Kidney (tissue), 14 donors: ENCODE results near the gene LIN28B. TPM values are rescaled to one million over a fixed set of nuclear protein-coding genes. Genes with fewer than 3 reads are reported as not detected.

ENCODE experiments used
- DNase-seq, 5 donors: peaks; one replicate each; pipeline ENCODE4 v3.0.0-alpha.2; 2013 to 2020
- FAIRE-seq: peaks from 2 replicates; lab custom pipeline; 2012; peaks lifted over from hg19 to GRCh38; lab: Jason Lieb, UNC
- H3K27ac ChIP-seq, 2 donors: one replicate each; pipeline ENCODE4 v1.7.0; 2013; ENCODE audit warnings: low read depth in 2 of 2, low read length in 2 of 2, inconsistent platforms in 1 of 2
- H3K27me3 ChIP-seq: one replicate; pipeline ENCODE4 v1.7.1; 2013; ENCODE audit warnings: low read length, inconsistent platforms; ENCODE audit not compliant: control insufficient read depth, insufficient read depth
- H3K36me3 ChIP-seq, 3 donors: one replicate each; pipeline versions ENCODE4 v1.7.0 to v1.7.1; 2013; ENCODE audit warnings: low read length in 3 of 3, control low read depth in 1 of 3, inconsistent platforms in 1 of 3; ENCODE audit not compliant: insufficient read depth in 3 of 3, control insufficient read depth in 2 of 3
- H3K4me1 ChIP-seq, 3 donors: one replicate each; pipeline versions ENCODE4 v1.7.0 to v1.7.1; 2013; ENCODE audit warnings: low read length in 3 of 3, inconsistent platforms in 1 of 3, low read depth in 1 of 3; ENCODE audit not compliant: control insufficient read depth in 2 of 3, insufficient read depth in 2 of 3
- H3K4me3 ChIP-seq, 3 donors: one replicate each; pipeline versions ENCODE4 v1.7.0 to v1.8.1; 2013; ENCODE audit warnings: low read length in 3 of 3, control low read depth in 1 of 3, inconsistent platforms in 1 of 3
- H3K9ac ChIP-seq, 3 donors: one replicate each; pipeline versions ENCODE4 v1.7.0 to v1.7.1; 2013; ENCODE audit warnings: low read length in 3 of 3, control low read depth in 1 of 3, inconsistent platforms in 1 of 3
- H3K9me3 ChIP-seq, 3 donors: one replicate each; pipeline versions ENCODE4 v1.7.0 to v1.7.1; 2013; ENCODE audit warnings: low read length in 3 of 3, control low read depth in 1 of 3, inconsistent platforms in 1 of 3; ENCODE audit not compliant: control insufficient read depth in 2 of 3, insufficient read depth in 1 of 3
- CTCF ChIP-seq: IDR thresholded peaks from 3 replicates; pipeline ENCODE4 v1.5.1; 2012; ENCODE audit warnings: mild to moderate bottlenecking, moderate library complexity, borderline replicate concordance; ENCODE audit not compliant: insufficient read depth; ENCODE audit errors: extremely low read depth
- intact Hi-C: fragments of 100-400 bp; cut with DNase I; formaldehyde crosslinking; loops from one replicate; pipeline ENCODE4 v1.11.1; 2022
- polyA plus RNA-seq: library from polyadenylated mRNA; stranded (reverse); fragments of 350-450 nt; fragmentation: Illumina TruSeq; extraction: RNeasy Lipid Tissue Mini Kit (QIAGEN cat#74804); gene quantifications from one replicate; pipeline ENCODE4 v1.2.3, GENCODE V29; 2014; ENCODE audit warnings: low read depth, low replicate concordance; ENCODE audit not compliant: insufficient read depth
- total RNA-seq: library from RNA; stranded (reverse); fragmentation: NEBNext Ultra II Directional; extraction: Animal tissue kit (Norgen Biotek cat#: 25700); gene quantifications from one replicate; pipeline ENCODE4 v1.2.1, GENCODE V29; 2021
- donor health status: control.
- donor health status: control.
- donor health status: control.
- donor health status: control.
- donor health status: control.
- donor health status: DM: yes; HTN: yes; CAD: no.
- donor health status: Normal renal cell carcinoma (clear cell type).

Gene LIN28B
- total and polyA plus RNA-seq, 2 donors from 2014 or later: not detected

DNA sequence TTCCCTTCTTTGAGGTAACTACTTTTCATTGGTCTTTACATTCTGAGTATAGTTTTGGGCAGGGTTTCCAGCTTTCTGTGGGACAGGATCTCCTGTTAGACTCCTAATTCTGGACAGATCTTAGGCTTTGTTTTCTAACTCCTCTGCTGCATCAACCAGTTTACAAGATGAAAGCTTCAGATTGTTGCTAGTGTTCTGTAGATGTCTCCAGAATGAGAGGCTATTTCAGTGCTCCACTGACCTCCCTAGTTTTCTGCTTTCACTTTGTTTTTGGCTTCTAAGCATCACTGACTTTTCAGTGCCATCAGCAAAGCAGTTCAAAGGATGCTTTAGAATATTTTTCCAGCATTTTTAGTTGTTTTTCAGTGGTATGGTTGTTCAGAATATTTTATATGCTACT lies 101.4 kb downstream of the LIN28B start:
- Histone ChIP-seq H3K27ac (no peak overlapping the region), H3K4me3 (no peak overlapping the region), H3K9ac (no peak overlapping the region), H3K36me3 (no peaks in the 10 kb centered on the region), H3K4me1 (no peaks in the 10 kb centered on the region), H3K27me3 (no peaks in the 10 kb centered on the region), H3K9me3 (no peaks in the 10 kb centered on the region)
- DNase-seq (no peak), FAIRE-seq (no peak)
- intact Hi-C loops: no loop called here
- no peak for TF ChIP-seq CTCF

DNA sequence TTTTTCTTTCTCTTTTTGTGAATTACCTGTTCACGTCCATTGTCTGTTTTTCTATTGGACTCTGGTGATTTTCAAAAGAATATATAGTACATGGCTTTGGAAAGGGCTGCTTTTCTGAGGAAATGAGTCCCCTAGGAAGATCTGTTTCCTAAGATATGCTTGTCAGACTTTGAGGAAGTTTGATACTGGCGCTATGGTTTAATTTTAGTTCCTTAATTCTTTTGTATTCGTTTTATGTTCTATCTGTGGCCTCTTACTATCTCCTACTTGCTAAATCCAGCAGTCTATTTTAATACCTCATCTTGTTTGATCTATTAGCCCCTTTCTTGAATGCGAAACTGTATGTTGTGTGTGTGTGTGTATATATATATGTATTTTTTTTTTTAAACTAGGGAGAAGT lies 101.9 kb downstream of the LIN28B start:
- no peaks in the 10 kb centered on the region for H3K36me3 ChIP-seq
- TF ChIP-seq CTCF: no peak
- no peaks in the 10 kb centered on the region for H3K9me3 ChIP-seq
- no peak overlapping the region for H3K9ac ChIP-seq
- no peak overlapping the region for H3K27ac ChIP-seq
- FAIRE-seq: no peak
- no peak for DNase-seq
- H3K4me1 ChIP-seq: no peaks in the 10 kb centered on the region
- H3K27me3 ChIP-seq: no peaks in the 10 kb centered on the region
- H3K4me3 ChIP-seq: no peak overlapping the region
- intact Hi-C loops: no loop called here

DNA sequence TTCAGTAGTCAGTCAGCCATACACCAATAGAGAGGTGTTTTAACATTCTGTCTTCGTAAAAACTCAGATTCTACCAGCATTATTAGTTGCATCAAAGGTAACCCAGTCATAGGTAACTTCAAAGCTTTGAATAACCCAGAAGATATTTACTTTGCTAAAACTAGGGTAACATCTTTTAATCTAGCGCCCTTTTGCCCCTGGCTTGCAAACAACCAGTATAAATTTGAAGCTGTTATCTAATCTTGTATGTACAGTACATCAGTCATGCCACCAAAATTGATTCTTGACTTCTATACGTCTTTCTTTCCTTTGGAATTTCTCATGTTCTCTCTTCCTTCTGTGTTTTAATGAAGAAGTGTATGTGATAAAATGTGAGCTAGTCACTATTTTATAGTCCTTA lies 109.3 kb downstream of the LIN28B start:
- no peak overlapping the region for H3K4me3 ChIP-seq
- no peak for FAIRE-seq
- intact Hi-C loops: no loop called here
- no peak for DNase-seq
- TF ChIP-seq CTCF: no peak
- no peaks in the 10 kb centered on the region for H3K9me3 ChIP-seq
- no peak overlapping the region for H3K27ac ChIP-seq
- H3K27me3 ChIP-seq: no peaks in the 10 kb centered on the region
- H3K9ac ChIP-seq: no peak overlapping the region
- H3K4me1 ChIP-seq: no peaks in the 10 kb centered on the region
- no peaks in the 10 kb centered on the region for H3K36me3 ChIP-seq

DNA sequence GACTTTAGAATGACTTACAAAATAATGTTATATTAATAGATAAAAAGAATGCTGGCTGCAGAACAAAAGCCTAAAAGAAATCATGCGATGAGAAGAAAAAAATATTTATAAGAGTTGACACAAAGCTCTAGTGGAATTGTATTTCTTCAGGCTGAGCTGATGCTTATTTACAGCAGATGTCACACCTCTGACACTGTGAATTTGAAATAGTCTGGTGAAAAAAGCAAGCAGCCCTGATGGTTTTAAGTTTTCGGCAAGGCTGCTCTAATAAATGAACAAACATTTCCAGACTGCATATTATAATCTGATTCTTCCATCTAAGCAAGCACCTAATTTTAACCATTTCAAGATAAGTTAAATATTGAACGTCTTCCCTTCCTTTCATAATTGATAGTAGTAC lies 109.9 kb downstream of the LIN28B start:
- H3K4me3 ChIP-seq: no peak overlapping the region
- TF ChIP-seq CTCF: no peak
- intact Hi-C loops: no loop called here
- FAIRE-seq (no peak), DNase-seq (no peak)
- no peak overlapping the region for H3K27ac ChIP-seq
- no peaks in the 10 kb centered on the region for H3K4me1 ChIP-seq
- H3K27me3 ChIP-seq: no peaks in the 10 kb centered on the region
- no peak overlapping the region for H3K9ac ChIP-seq
- H3K36me3 ChIP-seq: no peaks in the 10 kb centered on the region
- no peaks in the 10 kb centered on the region for H3K9me3 ChIP-seq
